ENCODE results near the gene STAT3. TPM values are rescaled to one million over a fixed set of nuclear protein-coding genes. Genes with fewer than 3 reads are reported as not detected.
A peak's percentile ranks its signal among the peaks of the same experiment; 100 is the strongest.

Gene STAT3
- total and polyA plus RNA-seq, 9 of the 15 experiments (the other 6 are each of a cell fraction or from before 2014, with no cell fraction given), result 90.0 to 179 (median 114) TPM

- TF ChIP-seq ZBED1 (IDR thresholded peaks at IDR 0.05) (no peak), PRDM10 (IDR thresholded peaks at IDR 0.05; ENCODE audit: partially characterized antibody) (peak; percentile 51), SRSF1 (IDR thresholded peaks at IDR 0.05; ENCODE audit: low read depth, low read length) (no peak), MCM7 (IDR thresholded peaks at IDR 0.05) (no peak), MXD1 (CRISPR knock-in tag; IDR thresholded peaks at IDR 0.05; ENCODE audit: borderline replicate concordance, poor library complexity, severe bottlenecking) (no peak), ZNF282 (CRISPR knock-in tag; IDR thresholded peaks at IDR 0.05) (no peak), ZNF124 (CRISPR knock-in tag; IDR thresholded peaks at IDR 0.05) (no peak), ZNF766 (CRISPR knock-in tag; conservative IDR thresholded peaks at IDR 0.05) (0 out of 2 replicates have a peak, but pooled peaks have one; percentile 50), GTF2E2 (tag; IDR thresholded peaks at IDR 0.05) (no peak), TRIM25 (IDR thresholded peaks at IDR 0.05; ENCODE audit: borderline replicate concordance) (no peak), SMAD2 (IDR thresholded peaks at IDR 0.05; ENCODE audit: low read depth, low read length) (no peak), RBM34 (IDR thresholded peaks at IDR 0.05; ENCODE audit: borderline replicate concordance, insufficient read depth, low read length) (no peak), ADNP (tag; IDR thresholded peaks at IDR 0.05) (no peak), ESRRA (IDR thresholded peaks at IDR 0.05; ENCODE audit: borderline replicate concordance, low read depth) (no peak), TAF7 (tag; IDR thresholded peaks at IDR 0.05) (no peak), EGR1 (conservative IDR thresholded peaks at IDR 0.05) (no peak), RFX1 (IDR thresholded peaks at IDR 0.05) (no peak), ATF2 (CRISPR knock-in tag; IDR thresholded peaks at IDR 0.05) (no peak), ETV5 (CRISPR knock-in tag; IDR thresholded peaks at IDR 0.05; ENCODE audit: low read depth) (no peak)
- TF ChIP-seq, protein P1, sequence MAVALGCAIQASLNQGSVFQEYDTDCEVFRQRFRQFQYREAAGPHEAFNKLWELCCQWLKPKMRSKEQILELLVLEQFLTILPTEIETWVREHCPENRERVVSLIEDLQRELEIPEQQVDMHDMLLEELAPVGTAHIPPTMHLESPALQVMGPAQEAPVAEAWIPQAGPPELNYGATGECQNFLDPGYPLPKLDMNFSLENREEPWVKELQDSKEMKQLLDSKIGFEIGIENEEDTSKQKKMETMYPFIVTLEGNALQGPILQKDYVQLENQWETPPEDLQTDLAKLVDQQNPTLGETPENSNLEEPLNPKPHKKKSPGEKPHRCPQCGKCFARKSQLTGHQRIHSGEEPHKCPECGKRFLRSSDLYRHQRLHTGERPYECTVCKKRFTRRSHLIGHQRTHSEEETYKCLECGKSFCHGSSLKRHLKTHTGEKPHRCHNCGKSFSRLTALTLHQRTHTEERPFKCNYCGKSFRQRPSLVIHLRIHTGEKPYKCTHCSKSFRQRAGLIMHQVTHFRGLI (CRISPR knock-in tag; IDR thresholded peaks at IDR 0.05), result no peak
These were observed 19.1 kb upstream of the STAT3 start (continued) for GRCh38 chr17:42407289-42407836.
